Panc1 (cell line): Measurements from ENCODE around the gene C5AR1. TPM values are rescaled to one million over a fixed set of nuclear protein-coding genes. Genes with fewer than 3 reads are reported as not detected.

ENCODE experiments used
- ATAC-seq: fragments of 200-7000 bp; cut with Tn5 transposase; 2 replicates; pipeline ENCODE4 v1.9.1; 2020; ENCODE audit warnings: mild to moderate bottlenecking, moderate library complexity
- BruUV-seq: library from RNA; stranded (reverse); fragments of 400-500 nt; replicated peaks from 2 replicates; lab custom pipeline; 2021; lab: Mats Ljungman, UMichigan
- CTCF ChIA-PET: fragments of 300-600 bp; sonication (Branson Sonifier 250); formaldehyde crosslinking; loops from one replicate; lab custom pipeline; 2022; ENCODE audit warnings: antibody characterized with exemption; lab: Charles Lee
- POLR2A ChIA-PET: fragments of 300-600 bp; sonication (Branson Sonifier 250); formaldehyde crosslinking; loops from one replicate; lab custom pipeline; 2022; ENCODE audit warnings: antibody characterized with exemption; lab: Charles Lee
- DNase-seq: peaks from one replicate; pipeline ENCODE4 v3.0.0-alpha.2; 2010; ENCODE audit warnings: low read depth, low spot score
- H3K27ac ChIP-seq: 2 replicates; pipeline ENCODE4 v1.5.1; 2011; ENCODE audit warnings: mild to moderate bottlenecking, low read length, inconsistent platforms
- H3K27me3 ChIP-seq: fragments of 200-500 bp; sonication (Bioruptor generic); 2 replicates; pipeline ENCODE4 v1.6.0; 2014; ENCODE audit warnings: low read length, inconsistent platforms; ENCODE audit not compliant: control insufficient read depth, insufficient read depth
- H3K36me3 ChIP-seq: fragments of 200-500 bp; sonication (Bioruptor generic); 2 replicates; pipeline ENCODE4 v1.5.1; 2014; ENCODE audit warnings: inconsistent platforms, mild to moderate bottlenecking, low read length, moderate library complexity; ENCODE audit not compliant: control insufficient read depth, insufficient read depth
- H3K4me1 ChIP-seq: 2 replicates; pipeline ENCODE4 v1.5.1; 2011; ENCODE audit warnings: inconsistent platforms, mild to moderate bottlenecking, low read length, moderate library complexity; ENCODE audit not compliant: control insufficient read depth, insufficient read depth
- H3K4me3 ChIP-seq, 2 experiments: 2 replicates each; pipeline ENCODE4 v1.5.1; 2011 to 2012; ENCODE audit warnings: low read depth in 2 of 2, low read length in 2 of 2, mild to moderate bottlenecking in 2 of 2, inconsistent platforms in 1 of 2, moderate library complexity in 1 of 2
- H3K9me3 ChIP-seq: fragments of 200-500 bp; sonication (Bioruptor generic); 2 replicates; pipeline ENCODE4 v1.5.1; 2014; ENCODE audit warnings: low read depth, mild to moderate bottlenecking, inconsistent platforms, low read length, moderate library complexity; ENCODE audit not compliant: control insufficient read depth, insufficient read depth
- POLR2AphosphoS5 ChIP-seq: IDR thresholded peaks from 2 replicates; pipeline ENCODE4 v1.6.1; 2012; ENCODE audit warnings: mild to moderate bottlenecking, low read depth, low read length, moderate library complexity
- SIN3A ChIP-seq: IDR thresholded peaks from 2 replicates; pipeline ENCODE4 v1.6.1; 2012; ENCODE audit warnings: low read depth, mild to moderate bottlenecking, low read length, moderate library complexity, borderline replicate concordance; ENCODE audit not compliant: insufficient read depth
- TCF7L2 ChIP-seq: IDR thresholded peaks from 2 replicates; pipeline ENCODE4 v1.6.1; 2011; ENCODE audit warnings: mild to moderate bottlenecking, low read depth, low read length, inconsistent platforms
- in situ Hi-C: cut with HindIII; loops from 2 replicates; pipeline ENCODE4 v1.10.0; 2016; ENCODE audit warnings: low sequenced_read_pairs, low pct_unique_long_range_greater_than_20kb
- intact Hi-C: fragments of 100-400 bp; cut with micrococcal nuclease; formaldehyde crosslinking; loops from one replicate; pipeline ENCODE4 v1.10.0; 2022; ENCODE audit not compliant: unreplicated experiment
- total RNA-seq: library from RNA; stranded (reverse); gene quantifications from one replicate; pipeline ENCODE4 v1.2.1, GENCODE V29; 2021; ENCODE audit not compliant: unreplicated experiment
- TF ChIP-seq, protein P1 (sequence below), 2 experiments: IDR thresholded peaks; 2 replicates each; pipeline ENCODE4 v1.6.1; 2011 to 2012; ENCODE audit warnings: low read depth in 2 of 2, control low read depth in 1 of 2, low read length in 1 of 2, mild to moderate bottlenecking in 1 of 2, moderate library complexity in 1 of 2; ENCODE audit not compliant: insufficient read depth in 1 of 2
- TF ChIP-seq, protein P2 (sequence below): fragments of 450-650 bp; IDR thresholded peaks from 2 replicates; pipeline ENCODE4 v1.5.1; 2017; ENCODE audit warnings: mild to moderate bottlenecking

The C5AR1 gene
- total RNA-seq, 1 experiment from 2014 or later = 2.7 TPM

DNA sequence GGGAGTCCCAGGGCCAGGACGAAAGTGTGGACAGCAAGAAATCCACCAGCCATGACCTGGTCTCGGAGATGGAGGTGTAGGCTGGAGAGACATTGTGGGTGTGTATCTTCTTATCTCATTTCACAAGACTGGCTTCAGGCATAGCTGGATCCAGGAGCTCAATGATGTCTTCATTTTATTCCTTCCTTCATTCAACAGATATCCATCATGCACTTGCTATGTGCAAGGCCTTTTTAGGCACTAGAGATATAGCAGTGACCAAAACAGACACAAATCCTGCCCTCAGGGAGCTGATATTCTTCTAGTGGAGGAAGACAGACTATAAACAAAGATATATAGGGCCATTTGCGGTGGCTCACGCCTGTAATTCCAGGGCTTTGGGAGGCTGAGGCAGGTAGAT lies 32.1 kb downstream of the C5AR1 start:
- DNase-seq = no peak
- BruUV-seq = no TSS peak
- Histone ChIP-seq H3K27me3 (no peaks in the 10 kb centered on the region), H3K4me1 (no peaks in the 10 kb centered on the region), H3K4me3 (no peak overlapping the region), H3K36me3 (no peaks in the 10 kb centered on the region), H3K27ac (no peak overlapping the region), H3K9me3 (no peaks in the 10 kb centered on the region)
- TF ChIP-seq, protein P1, sequence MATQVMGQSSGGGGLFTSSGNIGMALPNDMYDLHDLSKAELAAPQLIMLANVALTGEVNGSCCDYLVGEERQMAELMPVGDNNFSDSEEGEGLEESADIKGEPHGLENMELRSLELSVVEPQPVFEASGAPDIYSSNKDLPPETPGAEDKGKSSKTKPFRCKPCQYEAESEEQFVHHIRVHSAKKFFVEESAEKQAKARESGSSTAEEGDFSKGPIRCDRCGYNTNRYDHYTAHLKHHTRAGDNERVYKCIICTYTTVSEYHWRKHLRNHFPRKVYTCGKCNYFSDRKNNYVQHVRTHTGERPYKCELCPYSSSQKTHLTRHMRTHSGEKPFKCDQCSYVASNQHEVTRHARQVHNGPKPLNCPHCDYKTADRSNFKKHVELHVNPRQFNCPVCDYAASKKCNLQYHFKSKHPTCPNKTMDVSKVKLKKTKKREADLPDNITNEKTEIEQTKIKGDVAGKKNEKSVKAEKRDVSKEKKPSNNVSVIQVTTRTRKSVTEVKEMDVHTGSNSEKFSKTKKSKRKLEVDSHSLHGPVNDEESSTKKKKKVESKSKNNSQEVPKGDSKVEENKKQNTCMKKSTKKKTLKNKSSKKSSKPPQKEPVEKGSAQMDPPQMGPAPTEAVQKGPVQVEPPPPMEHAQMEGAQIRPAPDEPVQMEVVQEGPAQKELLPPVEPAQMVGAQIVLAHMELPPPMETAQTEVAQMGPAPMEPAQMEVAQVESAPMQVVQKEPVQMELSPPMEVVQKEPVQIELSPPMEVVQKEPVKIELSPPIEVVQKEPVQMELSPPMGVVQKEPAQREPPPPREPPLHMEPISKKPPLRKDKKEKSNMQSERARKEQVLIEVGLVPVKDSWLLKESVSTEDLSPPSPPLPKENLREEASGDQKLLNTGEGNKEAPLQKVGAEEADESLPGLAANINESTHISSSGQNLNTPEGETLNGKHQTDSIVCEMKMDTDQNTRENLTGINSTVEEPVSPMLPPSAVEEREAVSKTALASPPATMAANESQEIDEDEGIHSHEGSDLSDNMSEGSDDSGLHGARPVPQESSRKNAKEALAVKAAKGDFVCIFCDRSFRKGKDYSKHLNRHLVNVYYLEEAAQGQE (IDR thresholded peaks at IDR 0.05; ENCODE audit: insufficient read depth in 1 of 2, low read depth in 2 of 2, low read length in 1 of 2) = no peak
- no peak for TF ChIP-seq TCF7L2
- TF ChIP-seq SIN3A = no peak
- no peak for TF ChIP-seq POLR2AphosphoS5
- TF ChIP-seq, protein P2, sequence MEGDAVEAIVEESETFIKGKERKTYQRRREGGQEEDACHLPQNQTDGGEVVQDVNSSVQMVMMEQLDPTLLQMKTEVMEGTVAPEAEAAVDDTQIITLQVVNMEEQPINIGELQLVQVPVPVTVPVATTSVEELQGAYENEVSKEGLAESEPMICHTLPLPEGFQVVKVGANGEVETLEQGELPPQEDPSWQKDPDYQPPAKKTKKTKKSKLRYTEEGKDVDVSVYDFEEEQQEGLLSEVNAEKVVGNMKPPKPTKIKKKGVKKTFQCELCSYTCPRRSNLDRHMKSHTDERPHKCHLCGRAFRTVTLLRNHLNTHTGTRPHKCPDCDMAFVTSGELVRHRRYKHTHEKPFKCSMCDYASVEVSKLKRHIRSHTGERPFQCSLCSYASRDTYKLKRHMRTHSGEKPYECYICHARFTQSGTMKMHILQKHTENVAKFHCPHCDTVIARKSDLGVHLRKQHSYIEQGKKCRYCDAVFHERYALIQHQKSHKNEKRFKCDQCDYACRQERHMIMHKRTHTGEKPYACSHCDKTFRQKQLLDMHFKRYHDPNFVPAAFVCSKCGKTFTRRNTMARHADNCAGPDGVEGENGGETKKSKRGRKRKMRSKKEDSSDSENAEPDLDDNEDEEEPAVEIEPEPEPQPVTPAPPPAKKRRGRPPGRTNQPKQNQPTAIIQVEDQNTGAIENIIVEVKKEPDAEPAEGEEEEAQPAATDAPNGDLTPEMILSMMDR = no peak
- CTCF ChIA-PET = interaction anchor here (0.6 kb wide), 1 partner anchor 46 kb away, joined by 3 read pairs; no protein-coding TSS in a partner anchor
- no peak for ATAC-seq
- in situ Hi-C loops (no loop called here), intact Hi-C loops (no loop called here)
- POLR2A ChIA-PET = no interaction called here

DNA sequence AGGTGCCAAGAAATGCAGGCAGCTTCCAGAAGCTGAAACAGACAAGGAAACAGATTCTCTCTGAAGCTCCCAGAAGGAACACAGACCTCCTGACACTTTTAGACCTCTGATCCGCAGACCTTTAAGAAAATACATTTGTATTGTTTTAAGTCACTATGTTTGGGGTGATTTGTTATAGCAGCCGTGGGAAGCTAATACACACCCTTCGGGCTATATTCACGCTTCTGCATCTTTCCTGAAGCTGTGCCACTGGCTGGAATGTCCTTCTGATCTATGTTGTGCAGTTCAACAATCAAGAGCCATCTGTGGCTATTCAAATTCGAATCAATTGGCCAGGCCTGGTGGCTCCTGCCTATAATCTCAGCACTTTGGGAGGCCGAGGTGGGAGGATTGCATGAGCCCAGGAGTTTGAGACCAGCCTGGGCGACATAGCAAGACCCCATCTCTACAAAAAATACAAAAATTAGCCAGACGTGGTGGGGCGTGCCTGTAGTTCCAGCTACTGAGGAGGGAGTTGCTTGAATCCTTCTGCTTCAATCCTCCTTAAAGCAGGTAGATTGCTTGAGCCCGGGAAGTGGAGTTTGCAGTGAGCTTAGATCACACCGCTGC lies 33.6 kb downstream of the C5AR1 start:
- H3K27me3 ChIP-seq = no peaks in the 10 kb centered on the region
- H3K4me1 ChIP-seq = no peaks in the 10 kb centered on the region
- CTCF ChIA-PET = interaction anchor here (0.6 kb wide), 1 partner anchor 183 kb away, joined by 14 read pairs; no protein-coding TSS in a partner anchor
- no peak for TF ChIP-seq SIN3A
- TF ChIP-seq, protein P2 = no peak
- TF ChIP-seq POLR2AphosphoS5 = no peak
- TF ChIP-seq, protein P1 (IDR thresholded peaks at IDR 0.05; ENCODE audit: insufficient read depth in 1 of 2, low read depth in 2 of 2, low read length in 1 of 2) = no peak
- no peak for TF ChIP-seq TCF7L2
- no TSS peak for BruUV-seq
- no peak overlapping the region for H3K27ac ChIP-seq
- DNase-seq (no peak), ATAC-seq (no peak)
- in situ Hi-C loops (no loop called here), intact Hi-C loops (no loop called here)
- no peaks in the 10 kb centered on the region for H3K36me3 ChIP-seq
- no peak overlapping the region for H3K4me3 ChIP-seq
- POLR2A ChIA-PET = no interaction called here
- H3K9me3 ChIP-seq = no peaks in the 10 kb centered on the region
